A204.1 (cell line): Measurements from ENCODE around the gene PPCDC.
"Not testable (repeated sequence)": the region's sequence is repeated elsewhere in the genome, so short reads cannot be mapped to it uniquely, and the experiment has no call there.

Experiments
- FAIRE-seq: peaks from 2 replicates; lab custom pipeline; 2012; peaks lifted over from hg19 to GRCh38; lab: Jason Lieb, UNC

The PPCDC gene

DNA sequence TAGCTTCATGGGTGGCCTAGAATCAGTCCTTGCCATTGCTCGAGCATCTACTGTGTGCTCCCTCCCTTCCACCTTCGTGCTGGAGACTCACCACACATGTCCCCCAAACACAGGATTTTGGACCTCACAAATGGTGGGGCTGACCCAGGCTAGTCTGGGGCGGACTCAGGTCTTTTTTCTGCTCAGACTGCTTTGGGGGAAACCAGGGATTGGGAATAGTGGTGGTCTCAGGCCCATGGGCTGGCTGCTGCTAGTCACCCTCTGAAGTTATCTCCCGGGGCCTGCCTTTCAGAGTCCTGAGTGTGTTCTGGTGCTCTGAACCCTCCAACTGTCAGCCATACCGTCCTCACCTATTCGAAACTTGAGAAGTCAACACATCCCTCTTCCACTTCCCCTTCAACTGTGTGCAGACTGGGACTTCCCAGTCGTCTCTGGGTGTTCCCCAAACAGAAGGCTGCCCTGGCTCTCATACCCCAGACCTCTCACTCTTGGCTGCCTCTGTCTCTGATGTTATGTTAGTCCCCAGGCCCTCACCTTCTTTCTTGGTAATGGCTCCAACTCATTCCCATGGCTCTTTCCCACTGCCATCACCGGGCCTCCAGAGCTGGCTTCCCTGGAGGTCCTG is 46.0 kb downstream of the PPCDC start:
- FAIRE-seq = no peak

DNA sequence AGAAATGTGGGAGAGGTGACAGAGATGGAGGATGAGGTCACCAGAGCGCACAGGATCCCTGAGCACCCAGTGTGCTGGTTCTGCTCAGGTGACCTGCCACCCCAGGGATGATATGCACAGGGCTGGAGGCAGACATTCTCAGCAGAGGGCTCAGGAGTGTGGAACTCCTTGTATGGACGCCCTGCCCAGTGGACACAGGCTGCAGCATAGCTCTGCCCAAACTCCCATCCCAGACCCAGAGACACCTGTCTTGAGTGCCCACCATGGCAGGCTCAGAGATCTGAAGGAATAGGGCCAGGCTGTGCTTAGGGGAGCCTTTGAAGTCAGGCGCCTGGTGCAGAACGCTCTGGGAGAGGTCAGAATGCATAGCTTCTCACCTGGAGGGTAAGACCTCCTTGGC is 47.3 kb downstream of the PPCDC start:
- FAIRE-seq = no peak

DNA sequence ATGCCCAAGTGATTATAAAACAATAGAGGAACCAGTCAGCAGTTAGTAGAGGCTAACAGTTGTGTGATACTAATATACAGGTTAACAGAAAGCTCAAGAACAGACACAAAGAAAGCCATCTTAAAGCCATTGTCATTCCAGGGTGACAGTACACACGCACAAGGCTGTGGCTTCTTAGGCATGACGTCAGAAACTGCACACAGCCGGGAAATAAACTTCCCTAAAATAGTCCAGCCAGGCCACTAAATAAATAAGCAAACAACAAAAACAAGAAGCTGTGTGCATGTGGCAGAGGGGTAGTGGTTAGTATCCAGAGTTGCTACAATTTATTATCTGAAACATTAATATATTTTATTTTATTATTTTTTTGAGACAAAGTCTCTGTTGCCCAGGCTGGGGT is 49.8 kb downstream of the PPCDC start:
- FAIRE-seq = no peak

DNA sequence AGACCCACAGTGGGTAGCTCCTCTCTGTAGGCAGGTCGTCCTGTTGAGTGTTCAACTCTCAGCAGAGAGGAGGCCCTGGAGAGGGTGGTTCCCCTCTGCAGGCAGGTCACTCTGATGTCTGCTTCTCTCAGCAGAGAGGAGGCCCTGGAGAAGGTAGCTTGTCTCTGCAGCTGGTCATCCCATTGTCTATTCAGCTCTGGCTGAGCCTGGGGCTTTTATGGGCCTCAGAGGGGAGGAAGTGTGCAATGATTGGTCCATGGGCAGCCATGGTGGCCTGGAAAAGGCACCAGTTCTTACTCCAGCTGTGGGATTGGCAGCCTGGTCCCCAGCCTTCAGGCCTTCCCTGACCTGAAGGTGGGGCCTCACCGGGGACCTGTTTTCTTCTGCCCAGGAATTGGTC is 52.9 kb downstream of the PPCDC start:
- no peak for FAIRE-seq

DNA sequence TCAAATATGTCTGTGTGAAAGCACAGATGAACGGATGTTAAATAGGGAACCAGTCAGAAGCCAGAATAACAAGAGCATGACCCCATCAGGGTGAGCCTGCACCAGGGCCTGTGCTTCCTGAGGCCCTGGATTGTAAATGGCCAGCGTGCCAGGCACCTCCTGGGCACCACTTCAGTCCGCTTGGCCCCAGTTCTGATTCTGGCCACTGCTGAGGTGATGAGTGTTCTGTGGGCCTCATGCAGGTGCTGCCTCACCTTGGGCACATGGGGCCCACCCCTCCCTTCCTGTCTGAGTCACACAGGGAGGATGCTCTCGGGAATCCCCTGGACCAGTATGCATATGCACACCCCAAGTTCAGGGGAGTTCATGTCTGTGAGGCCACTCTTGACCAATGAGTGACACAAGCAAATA is 54.2 kb downstream of the PPCDC start:
- not testable (repeated sequence) for FAIRE-seq

DNA sequence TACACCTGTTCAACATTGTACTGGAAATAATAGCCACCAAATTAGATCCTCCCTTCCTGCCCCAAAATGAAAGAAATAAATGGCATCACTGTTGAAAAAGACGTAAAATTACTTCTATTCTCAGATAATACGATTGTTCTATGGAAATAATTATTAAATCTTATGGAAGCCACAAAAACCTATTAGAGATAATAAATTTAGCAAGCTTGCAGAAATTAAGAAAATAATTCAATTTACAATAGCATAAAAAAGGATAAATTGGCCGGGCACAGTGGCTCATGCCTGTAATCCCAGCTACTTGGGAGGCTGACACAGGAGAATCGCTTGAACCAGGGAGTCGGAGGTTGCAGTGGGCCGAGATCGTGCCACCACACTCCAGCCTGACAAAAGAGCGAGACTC is 57.8 kb downstream of the PPCDC start:
- FAIRE-seq = no peak

DNA sequence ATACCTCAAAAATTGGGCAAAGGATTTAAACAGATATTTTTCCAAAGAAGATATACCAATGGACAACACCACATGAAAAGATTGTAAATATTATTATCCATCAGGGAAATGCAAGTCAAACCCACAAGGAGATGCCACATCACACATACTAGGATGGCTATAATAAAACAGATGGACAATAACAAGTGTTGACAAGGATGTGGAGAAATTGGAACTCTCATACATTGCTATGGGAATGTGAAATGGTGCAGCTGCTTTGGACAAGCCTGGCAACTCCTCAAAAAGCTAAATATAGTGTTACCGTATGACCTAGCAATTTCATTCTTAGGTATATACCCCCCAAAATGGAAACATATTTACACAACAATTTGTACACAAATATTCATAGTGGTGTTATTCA is 59.3 kb downstream of the PPCDC start:
- FAIRE-seq = no peak

DNA sequence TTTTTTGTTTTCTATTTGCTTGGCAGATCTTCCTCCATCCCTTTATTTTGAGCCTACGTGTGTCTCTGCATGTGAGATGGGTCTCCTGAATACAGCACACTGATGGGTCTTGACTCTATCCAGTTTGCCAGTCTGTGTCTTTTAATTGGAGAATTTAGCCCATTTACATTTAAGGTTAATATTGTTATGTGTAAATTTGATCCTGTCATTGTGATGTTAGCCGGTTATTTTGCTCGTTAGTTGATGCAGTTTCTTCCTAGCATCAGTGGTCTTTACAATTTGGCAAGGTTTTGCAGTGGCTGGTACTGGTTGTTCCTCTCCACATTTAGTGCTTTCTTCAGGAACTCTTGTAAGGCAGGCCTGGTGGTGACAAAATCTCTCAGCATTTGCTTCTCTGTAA is 62.3 kb downstream of the PPCDC start:
- FAIRE-seq = not testable (repeated sequence)

DNA sequence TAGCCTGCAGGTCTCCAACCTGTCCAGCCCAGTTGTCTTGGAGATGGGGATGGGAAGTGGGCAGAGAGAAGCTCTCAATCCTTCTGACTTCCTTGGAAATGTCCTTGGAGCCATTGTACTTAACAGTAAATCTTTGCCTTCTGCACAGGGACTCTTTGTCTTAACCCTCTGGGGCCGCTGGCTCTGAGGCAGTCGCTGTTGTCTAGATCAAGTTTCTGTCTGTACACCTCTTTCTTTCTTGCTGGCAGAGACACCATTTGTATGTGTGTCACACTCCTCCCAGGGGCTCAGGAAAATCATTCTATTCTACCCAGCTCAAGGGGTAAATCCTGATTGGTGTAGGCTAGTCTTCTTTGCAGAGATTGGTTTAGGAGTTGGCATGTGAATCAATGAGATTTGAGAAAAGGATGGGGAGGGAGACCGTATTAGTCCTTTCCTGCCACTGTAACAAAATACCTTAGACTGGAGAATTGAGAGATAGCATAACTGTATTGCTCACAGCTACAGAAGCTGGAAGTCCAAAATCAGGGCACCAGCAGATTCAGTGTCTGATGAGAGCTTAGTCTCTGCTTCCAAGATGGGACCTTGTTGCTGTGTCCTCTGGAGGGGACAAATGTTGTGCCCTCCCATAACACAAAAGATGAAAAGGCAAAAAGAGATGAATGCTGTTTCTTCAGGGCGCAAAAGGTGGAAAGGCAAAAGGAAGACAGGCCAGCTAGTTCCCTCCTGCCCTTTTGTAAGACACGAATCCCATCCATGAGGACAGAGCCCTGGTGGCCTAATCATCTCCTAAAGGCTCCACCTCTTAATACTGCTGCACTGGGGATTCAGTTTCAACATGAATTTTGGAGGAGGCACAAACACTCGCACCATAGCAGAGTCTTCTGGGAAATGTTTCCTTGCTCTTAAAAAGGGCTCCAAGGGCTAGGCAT is 66.3 kb downstream of the PPCDC start:
- no peak for FAIRE-seq

DNA sequence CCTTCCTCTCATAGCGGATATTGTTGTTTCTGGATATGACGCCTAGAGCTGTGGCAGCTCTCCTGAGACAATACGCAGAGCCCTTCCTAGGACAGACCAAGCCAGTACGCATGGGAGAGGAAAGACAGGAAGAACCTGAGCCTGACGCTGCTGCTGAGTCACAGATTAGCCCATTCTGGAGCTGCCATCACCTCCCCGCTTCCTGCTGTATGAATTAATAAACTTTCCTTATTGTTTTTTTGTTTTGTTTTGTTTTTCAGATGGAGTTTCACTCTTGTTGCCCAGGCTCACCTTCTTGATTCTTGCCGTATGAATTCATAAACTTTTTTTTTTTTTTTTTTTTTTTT is 67.0 kb downstream of the PPCDC start:
- FAIRE-seq = no peak

DNA sequence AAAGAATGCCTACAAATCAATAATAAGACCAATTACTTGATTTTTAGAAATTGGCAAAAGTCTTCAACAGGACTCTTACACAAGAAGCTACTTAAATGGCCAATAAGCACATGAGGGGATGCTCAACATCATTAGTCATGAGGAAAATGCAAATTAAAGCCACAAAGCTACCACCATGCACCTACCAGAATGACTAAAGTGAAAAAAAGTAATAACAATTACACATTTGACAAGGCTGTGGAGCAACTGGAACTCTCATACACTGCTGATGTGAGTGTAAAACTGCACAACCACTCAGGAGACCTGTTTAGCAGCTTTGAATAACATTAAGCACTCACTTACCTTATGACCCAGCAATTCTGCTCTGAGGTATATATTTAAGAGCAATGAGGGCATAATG is 68.4 kb downstream of the PPCDC start:
- no peak for FAIRE-seq

DNA sequence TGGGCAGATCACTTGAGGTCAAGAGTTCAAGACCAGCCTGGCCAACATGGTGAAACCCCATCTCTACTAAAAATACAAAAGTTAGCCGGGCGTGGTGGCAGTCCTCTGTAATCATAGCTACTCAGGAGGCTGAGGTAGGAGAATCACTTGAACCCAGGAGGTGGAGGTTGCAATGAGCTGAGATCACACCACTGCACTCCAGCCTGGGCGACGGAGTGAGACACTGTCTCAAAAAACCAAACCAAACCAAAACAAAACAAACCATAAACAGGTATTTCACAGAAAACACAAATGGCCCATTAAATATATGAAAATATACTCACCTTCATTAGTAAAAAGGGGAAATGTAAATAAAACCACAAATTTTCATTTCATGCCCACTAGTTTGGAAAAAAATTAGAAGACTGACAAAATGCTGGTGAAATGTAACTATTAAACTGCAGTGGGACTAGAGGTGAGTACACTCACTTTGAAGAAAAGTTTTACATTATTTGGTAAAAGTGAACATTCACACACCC is 71.6 kb downstream of the PPCDC start:
- FAIRE-seq = not testable (repeated sequence)

DNA sequence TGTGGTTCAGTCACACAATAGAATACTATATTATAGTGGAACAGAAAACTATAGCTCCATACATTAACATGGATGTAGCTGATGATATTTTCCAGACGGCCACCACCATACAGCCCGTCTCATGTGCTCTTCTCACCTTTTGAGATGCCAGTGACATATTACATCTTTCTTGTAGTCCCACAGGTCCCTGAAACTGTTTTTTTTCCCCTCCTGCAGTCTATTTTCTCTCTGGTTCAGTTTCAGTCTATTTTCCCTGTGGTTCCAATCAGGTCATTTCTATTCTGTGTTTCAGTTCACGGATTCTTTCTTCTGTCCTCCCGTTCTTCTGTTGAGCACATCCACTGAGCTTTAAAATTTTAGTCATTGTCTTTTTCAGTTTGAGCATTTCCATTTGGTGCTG is 72.2 kb downstream of the PPCDC start:
- FAIRE-seq = no peak

DNA sequence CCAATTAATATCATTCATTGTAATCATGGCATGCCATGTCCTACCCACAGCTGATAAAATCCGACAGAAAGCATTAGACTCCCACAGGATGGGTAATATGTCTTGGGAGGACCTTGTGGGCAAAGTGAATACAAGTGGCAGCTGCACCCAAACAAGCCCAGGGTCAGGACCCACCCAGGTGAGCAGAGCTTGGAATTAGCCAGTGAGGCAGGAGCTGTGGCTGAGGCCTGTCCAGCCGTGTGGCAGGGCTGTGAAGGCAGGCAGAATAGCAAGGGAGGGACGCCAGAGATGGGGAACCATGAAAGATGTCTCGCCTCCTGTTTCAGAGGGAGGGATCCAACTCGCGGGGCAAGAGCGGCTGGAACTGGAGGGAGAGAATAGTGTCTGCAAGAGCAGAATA is 74.5 kb downstream of the PPCDC start:
- FAIRE-seq = no peak

DNA sequence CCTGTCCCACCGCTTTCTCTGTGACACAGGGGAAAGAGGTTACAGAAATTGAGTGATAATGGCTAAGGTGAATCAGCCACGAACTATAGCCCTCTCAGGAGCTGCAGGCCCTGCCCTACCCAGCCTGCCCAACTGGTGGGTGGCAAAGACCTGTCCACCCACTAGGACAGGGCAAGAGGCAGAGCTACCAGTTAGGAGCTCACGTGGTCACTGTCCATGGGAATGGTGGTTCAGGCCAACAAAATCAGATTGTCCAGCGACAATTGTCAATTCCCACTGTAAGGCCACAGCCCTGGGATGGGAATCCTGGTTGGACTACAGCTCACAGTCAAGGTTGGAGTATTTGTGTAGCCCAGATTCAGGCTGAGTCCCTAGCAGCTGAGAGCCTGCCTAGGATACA is 75.0 kb downstream of the PPCDC start:
- FAIRE-seq = no peak
